ENCODE results near the gene RHOB.

The RHOB gene

DNA sequence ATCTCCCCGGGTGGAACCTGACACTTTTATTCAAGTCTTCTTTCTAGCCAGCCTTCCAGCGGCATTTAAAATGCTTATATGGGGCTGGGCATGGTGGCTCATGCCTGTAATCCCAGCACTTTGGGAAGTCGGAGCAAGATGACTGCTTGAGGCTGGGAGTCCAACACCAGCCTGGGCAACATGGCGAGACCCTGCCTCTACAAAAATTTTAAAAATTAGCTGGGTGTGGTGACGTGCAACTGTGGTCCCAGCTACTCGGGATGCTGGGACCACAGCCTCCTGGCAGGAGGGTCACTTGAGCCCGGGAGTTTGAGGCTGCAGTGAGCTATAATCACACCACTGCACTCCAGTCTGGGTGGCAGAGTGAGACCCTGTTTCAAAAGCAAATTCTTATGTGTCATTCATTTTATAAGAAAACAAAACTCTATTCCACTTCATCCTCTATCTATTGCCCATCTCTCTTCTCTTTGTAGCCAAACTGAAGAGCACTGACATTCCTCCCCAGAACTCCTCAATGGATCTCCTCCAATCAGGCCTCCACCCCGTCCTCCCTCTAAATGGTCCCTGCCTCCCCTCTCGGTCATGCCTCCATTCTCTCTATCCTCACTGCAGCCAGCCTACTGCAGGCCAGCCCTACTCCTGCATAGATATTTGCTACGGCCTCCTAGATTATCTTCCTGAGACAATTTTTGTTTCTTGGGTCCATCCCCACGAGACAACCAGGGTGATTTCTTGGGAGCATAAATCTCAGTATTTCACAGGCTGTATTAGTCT lies 18.0 kb upstream of the RHOB start:
- Mint-ChIP-seq H3K27me3 (ENCODE audit: low read depth, poor library complexity) (peaks cover 15% of the 10 kb centered on the region), H3K4me1 (peaks cover 27% of the 10 kb centered on the region), H3K4me3 (no peak overlapping the region), H3K27ac (no peak overlapping the region), H3K9me3 (no peaks in the 10 kb centered on the region), H3K36me3 (ENCODE audit: low read depth) (no peaks in the 10 kb centered on the region)
- DNase-seq: no peak
- TF ChIP-seq, protein P1, sequence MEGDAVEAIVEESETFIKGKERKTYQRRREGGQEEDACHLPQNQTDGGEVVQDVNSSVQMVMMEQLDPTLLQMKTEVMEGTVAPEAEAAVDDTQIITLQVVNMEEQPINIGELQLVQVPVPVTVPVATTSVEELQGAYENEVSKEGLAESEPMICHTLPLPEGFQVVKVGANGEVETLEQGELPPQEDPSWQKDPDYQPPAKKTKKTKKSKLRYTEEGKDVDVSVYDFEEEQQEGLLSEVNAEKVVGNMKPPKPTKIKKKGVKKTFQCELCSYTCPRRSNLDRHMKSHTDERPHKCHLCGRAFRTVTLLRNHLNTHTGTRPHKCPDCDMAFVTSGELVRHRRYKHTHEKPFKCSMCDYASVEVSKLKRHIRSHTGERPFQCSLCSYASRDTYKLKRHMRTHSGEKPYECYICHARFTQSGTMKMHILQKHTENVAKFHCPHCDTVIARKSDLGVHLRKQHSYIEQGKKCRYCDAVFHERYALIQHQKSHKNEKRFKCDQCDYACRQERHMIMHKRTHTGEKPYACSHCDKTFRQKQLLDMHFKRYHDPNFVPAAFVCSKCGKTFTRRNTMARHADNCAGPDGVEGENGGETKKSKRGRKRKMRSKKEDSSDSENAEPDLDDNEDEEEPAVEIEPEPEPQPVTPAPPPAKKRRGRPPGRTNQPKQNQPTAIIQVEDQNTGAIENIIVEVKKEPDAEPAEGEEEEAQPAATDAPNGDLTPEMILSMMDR (IDR thresholded peaks at IDR 0.05): no peak

DNA sequence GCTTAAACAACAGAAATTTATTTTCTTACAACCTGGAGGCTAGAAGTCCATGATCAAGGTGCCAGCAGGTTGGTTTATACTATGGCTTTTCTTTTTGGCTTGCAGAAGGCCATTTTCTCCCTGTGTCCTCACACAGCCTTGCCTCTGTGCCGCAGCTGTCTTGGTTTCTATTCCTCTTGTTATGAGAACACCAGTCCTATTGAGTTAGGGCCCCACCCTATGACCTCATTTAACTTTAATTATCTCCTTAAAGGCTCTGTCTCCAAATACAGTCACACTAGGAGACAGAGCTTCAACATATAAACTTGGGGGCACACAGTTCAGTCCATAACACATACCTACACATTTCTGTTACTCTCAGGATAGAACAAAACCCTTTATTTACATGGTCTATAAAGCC lies 17.3 kb upstream of the RHOB start:
- no peak for DNase-seq
- TF ChIP-seq, protein P1 (IDR thresholded peaks at IDR 0.05): no peak
- H3K36me3 Mint-ChIP-seq (ENCODE audit: low read depth): no peaks in the 10 kb centered on the region

DNA sequence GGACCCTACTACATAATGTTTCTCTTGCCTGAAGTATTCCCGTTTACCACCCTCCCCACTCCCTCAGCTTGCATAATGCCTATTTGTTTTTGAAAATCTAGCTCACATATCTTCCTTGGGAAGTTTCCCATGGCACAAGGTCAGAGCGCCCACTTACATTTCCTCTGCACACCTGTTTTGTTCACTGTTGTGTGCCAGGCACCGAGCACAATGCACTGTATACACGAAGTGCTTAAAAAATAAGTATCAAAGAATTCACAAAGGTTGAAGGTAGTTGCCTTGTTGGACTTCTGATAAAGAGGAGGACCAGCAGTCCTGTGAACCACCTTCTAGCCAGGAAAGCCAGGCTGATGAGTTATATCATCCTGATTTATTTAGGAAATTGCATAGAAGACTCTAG lies 16.8 kb upstream of the RHOB start:
- Mint-ChIP-seq H3K9me3 (no peaks in the 10 kb centered on the region), H3K27ac (no peak overlapping the region), H3K4me1 (peaks cover 30% of the 10 kb centered on the region), H3K36me3 (ENCODE audit: low read depth) (no peaks in the 10 kb centered on the region), H3K27me3 (ENCODE audit: low read depth, poor library complexity) (peaks cover 18% of the 10 kb centered on the region), H3K4me3 (no peak overlapping the region)
- TF ChIP-seq, protein P1 (IDR thresholded peaks at IDR 0.05): no peak
- no peak for DNase-seq

More for the DNA sequence above, 17.3 kb upstream of the RHOB start:
- Mint-ChIP-seq H3K4me3 (no peak overlapping the region), H3K9me3 (no peaks in the 10 kb centered on the region), H3K4me1 (peaks cover 30% of the 10 kb centered on the region), H3K27ac (no peak overlapping the region), H3K27me3 (ENCODE audit: low read depth, poor library complexity) (peaks cover 18% of the 10 kb centered on the region)

DNA sequence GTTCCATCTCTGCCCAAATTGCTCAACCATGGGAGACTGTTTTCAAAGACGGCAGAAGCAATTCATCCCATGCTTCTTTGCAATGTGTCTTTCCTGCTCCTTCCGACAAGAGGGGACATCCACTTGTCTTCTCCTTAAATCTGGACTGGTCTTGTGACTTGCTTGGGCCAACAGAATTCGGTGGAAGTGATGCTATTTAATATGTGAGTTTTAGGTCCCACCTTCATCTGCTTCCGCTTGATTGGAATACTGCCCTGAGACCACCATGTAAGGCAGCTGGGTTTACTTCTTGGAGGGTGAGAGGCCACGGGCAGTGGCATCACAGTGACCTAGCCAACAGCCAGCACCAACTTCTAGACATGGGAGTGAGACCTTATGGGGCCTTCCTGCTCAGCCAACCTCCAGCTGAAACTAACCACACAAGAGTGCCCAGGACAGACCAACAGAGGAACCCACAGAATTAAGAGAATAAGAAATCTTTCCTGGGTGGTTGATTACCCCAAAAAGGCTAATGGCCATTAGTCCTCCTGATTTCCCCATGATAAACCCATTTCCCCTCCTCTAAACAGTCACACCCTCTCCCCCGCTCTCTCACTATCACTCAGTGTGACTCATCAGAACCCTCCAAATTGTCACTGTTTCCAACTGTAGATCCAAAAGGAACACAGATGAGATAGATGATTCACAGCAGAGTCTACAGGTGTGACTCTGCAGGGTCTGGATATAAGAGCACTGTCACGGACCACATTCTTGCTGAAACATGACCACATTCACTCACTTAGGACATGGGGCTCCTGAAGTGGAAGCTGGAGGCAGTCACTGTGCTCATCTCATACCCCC lies 16.2 kb upstream of the RHOB start:
- DNase-seq: no peak
- peaks cover 18% of the 10 kb centered on the region for H3K27me3 Mint-ChIP-seq (ENCODE audit: low read depth, poor library complexity)
- TF ChIP-seq, protein P1 (IDR thresholded peaks at IDR 0.05): no peak
- no peaks in the 10 kb centered on the region for H3K9me3 Mint-ChIP-seq
- no peaks in the 10 kb centered on the region for H3K36me3 Mint-ChIP-seq (ENCODE audit: low read depth)
- H3K27ac Mint-ChIP-seq: no peak overlapping the region
- H3K4me1 Mint-ChIP-seq: peaks cover 25% of the 10 kb centered on the region
- H3K4me3 Mint-ChIP-seq: no peak overlapping the region

DNA sequence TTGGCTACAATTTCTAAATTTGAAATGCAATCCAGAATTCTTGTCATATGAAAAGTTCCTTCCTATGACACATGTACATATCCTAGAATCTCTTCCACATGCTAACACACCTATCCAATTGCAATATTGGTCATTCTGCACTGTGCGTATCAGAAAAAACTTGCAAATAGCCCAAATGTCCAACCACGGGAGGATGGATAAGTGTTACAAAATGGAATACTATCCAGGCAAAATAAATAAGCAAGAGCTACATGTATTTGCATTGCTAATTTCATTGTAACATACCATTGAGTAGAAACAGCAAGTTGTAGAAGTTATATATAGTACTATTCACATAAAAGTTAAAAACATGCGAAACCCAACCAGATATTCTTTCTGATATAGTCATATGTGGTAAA lies 15.6 kb upstream of the RHOB start:
- no peaks in the 10 kb centered on the region for H3K9me3 Mint-ChIP-seq
- peaks cover 25% of the 10 kb centered on the region for H3K4me1 Mint-ChIP-seq
- H3K27ac Mint-ChIP-seq: no peak overlapping the region
- TF ChIP-seq, protein P1 (IDR thresholded peaks at IDR 0.05): no peak
- no peak for DNase-seq
- no peak overlapping the region for H3K4me3 Mint-ChIP-seq
- H3K36me3 Mint-ChIP-seq (ENCODE audit: low read depth): no peaks in the 10 kb centered on the region
- peaks cover 19% of the 10 kb centered on the region for H3K27me3 Mint-ChIP-seq (ENCODE audit: low read depth, poor library complexity)
